Hematopoietic multipotent progenitor cell (in vitro differentiated cells): ENCODE measurements around the gene ARHGAP26. TPM values are rescaled to one million over a fixed set of nuclear protein-coding genes. Genes with fewer than 3 reads are reported as not detected.
"Not testable (repeated sequence)": the region's sequence is repeated elsewhere in the genome, so short reads cannot be mapped to it uniquely, and the experiment has no call there.

Experiments used
- DNase-seq, 3 donors: peaks; one replicate each; pipeline ENCODE4 v3.0.0-alpha.2; 2011 to 2015; ENCODE audit warnings: low read depth in 2 of 3, low spot score in 2 of 3
- total RNA-seq: library from RNA; depleted of rRNA; stranded (reverse); fragments of >200 nt; gene quantifications from one replicate; pipeline ENCODE4 v1.2.3, GENCODE V29; 2012

Gene ARHGAP26
- total RNA-seq, 1 donor: 14.5 TPM

GRCh38 chr5:142922223-142922952 lies 152.2 kb downstream of the ARHGAP26 start:
- peak in 1 of 3 donors; percentile 49 for DNase-seq

- DNase-seq: peak in 1 of 3 donors; percentile 44
These were observed 154.1 kb downstream of the ARHGAP26 start for GRCh38 chr5:142924135-142924883.

GRCh38 chr5:142925795-142926194 lies 155.6 kb downstream of the ARHGAP26 start:
- no peak for DNase-seq

- DNase-seq: no peak
These were observed 156.4 kb downstream of the ARHGAP26 start for GRCh38 chr5:142926549-142926948.

GRCh38 chr5:142928999-142929398 lies 158.8 kb downstream of the ARHGAP26 start:
- DNase-seq: not testable (repeated sequence)

GRCh38 chr5:142929587-142929986 lies 159.4 kb downstream of the ARHGAP26 start:
- DNase-seq: peak in 2 of 3 donors; percentile 42 to 70

- no peak for DNase-seq
These were observed 160.4 kb downstream of the ARHGAP26 start for GRCh38 chr5:142930395-142931110.

GRCh38 chr5:142931896-142932686 lies 161.9 kb downstream of the ARHGAP26 start:
- no peak for DNase-seq

- peak in 1 of 3 donors; percentile 65 for DNase-seq
These were observed 164.0 kb downstream of the ARHGAP26 start for GRCh38 chr5:142934051-142934762.

- DNase-seq: no peak
These were observed 164.8 kb downstream of the ARHGAP26 start for GRCh38 chr5:142935014-142935413.

- DNase-seq: no peak
These were observed 167.2 kb downstream of the ARHGAP26 start for GRCh38 chr5:142937374-142937773.

- no peak for DNase-seq
These were observed 168.2 kb downstream of the ARHGAP26 start for GRCh38 chr5:142938266-142938880.

GRCh38 chr5:142939006-142939405 lies 168.8 kb downstream of the ARHGAP26 start:
- no peak for DNase-seq

GRCh38 chr5:142939884-142940283 lies 169.7 kb downstream of the ARHGAP26 start:
- no peak for DNase-seq

GRCh38 chr5:142941245-142941644 lies 171.1 kb downstream of the ARHGAP26 start:
- DNase-seq: no peak

GRCh38 chr5:142942901-142943300 lies 172.7 kb downstream of the ARHGAP26 start:
- no peak for DNase-seq

- no peak for DNase-seq
These were observed 174.0 kb downstream of the ARHGAP26 start for GRCh38 chr5:142944140-142944539.

- no peak for DNase-seq
These were observed 175.1 kb downstream of the ARHGAP26 start for GRCh38 chr5:142945321-142945720.

- DNase-seq: no peak
These were observed 175.7 kb downstream of the ARHGAP26 start for GRCh38 chr5:142945845-142946244.
